Measurements from ENCODE around the gene NCKAP5.
A peak's percentile ranks its signal among the peaks of the same experiment; 100 is the strongest.

Gene NCKAP5

GRCh38 chr2:133334923-133335322, 233.3 kb downstream of the NCKAP5 start:
- no peak for DNase-seq (ENCODE audit: low spot score)

GRCh38 chr2:133333181-133333580, 235.1 kb downstream of the NCKAP5 start:
- DNase-seq (ENCODE audit: low spot score) = peak; percentile 22

- DNase-seq (ENCODE audit: low spot score) = no peak
Observed at GRCh38 chr2:133331436-133331835, 236.8 kb downstream of the NCKAP5 start.

- no peak for DNase-seq (ENCODE audit: low spot score)
Observed at GRCh38 chr2:133326652-133327397, 241.4 kb downstream of the NCKAP5 start.

GRCh38 chr2:133324150-133324561, 244.1 kb downstream of the NCKAP5 start:
- peak; percentile 90 for DNase-seq (ENCODE audit: low spot score)

- no peak for DNase-seq (ENCODE audit: low spot score)
Observed at GRCh38 chr2:133322909-133323308, 245.4 kb downstream of the NCKAP5 start.

GRCh38 chr2:133317178-133317577, 251.1 kb downstream of the NCKAP5 start:
- DNase-seq (ENCODE audit: low spot score) = no peak

- no peak for DNase-seq (ENCODE audit: low spot score)
Observed at GRCh38 chr2:133316557-133316956, 251.7 kb downstream of the NCKAP5 start.

- DNase-seq (ENCODE audit: low spot score) = no peak
Observed at GRCh38 chr2:133315280-133315679, 253.0 kb downstream of the NCKAP5 start.

- no peak for DNase-seq (ENCODE audit: low spot score)
Observed at GRCh38 chr2:133314795-133315194, 253.5 kb downstream of the NCKAP5 start.

- DNase-seq (ENCODE audit: low spot score) = no peak
Observed at GRCh38 chr2:133312038-133312729, 256.1 kb downstream of the NCKAP5 start.

GRCh38 chr2:133306236-133306635, 262.0 kb downstream of the NCKAP5 start:
- no peak for DNase-seq (ENCODE audit: low spot score)

- DNase-seq (ENCODE audit: low spot score) = no peak
Observed at GRCh38 chr2:133304344-133304743, 263.9 kb downstream of the NCKAP5 start.

- DNase-seq (ENCODE audit: low spot score) = peak; percentile 24
Observed at GRCh38 chr2:133303150-133303549, 265.1 kb downstream of the NCKAP5 start.

GRCh38 chr2:133296401-133296800, 271.9 kb downstream of the NCKAP5 start:
- DNase-seq (ENCODE audit: low spot score) = no peak

- peak; percentile 62 for DNase-seq (ENCODE audit: low spot score)
Observed at GRCh38 chr2:133293544-133294353, 274.5 kb downstream of the NCKAP5 start.

- no peak for DNase-seq (ENCODE audit: low spot score)
Observed at GRCh38 chr2:133292259-133292658, 276.0 kb downstream of the NCKAP5 start.

- DNase-seq (ENCODE audit: low spot score) = peak; percentile 45
Observed at GRCh38 chr2:133287709-133288108, 280.6 kb downstream of the NCKAP5 start.

- DNase-seq (ENCODE audit: low spot score) = no peak
Observed at GRCh38 chr2:133286326-133286922, 281.8 kb downstream of the NCKAP5 start.

GRCh38 chr2:133273031-133273430, 295.2 kb downstream of the NCKAP5 start:
- no peak for DNase-seq (ENCODE audit: low spot score)

- no peak for DNase-seq (ENCODE audit: low spot score)
Observed at GRCh38 chr2:133271105-133271504, 297.2 kb downstream of the NCKAP5 start.

GRCh38 chr2:133270550-133270949, 297.7 kb downstream of the NCKAP5 start:
- DNase-seq (ENCODE audit: low spot score) = no peak

Data from AG20443 (cell line).